Calu3 (cell line): ENCODE results near the gene RRP1. TPM values are rescaled to one million over a fixed set of nuclear protein-coding genes. Genes with fewer than 3 reads are reported as not detected.

Experiments
- BruUV-seq: library from RNA; stranded (reverse); fragments of 400-500 nt; replicated peaks from 2 replicates; lab custom pipeline; 2021; lab: Mats Ljungman, UMichigan
- CTCF ChIA-PET: fragments of 300-600 bp; sonication (Branson Sonifier 250); formaldehyde crosslinking; loops from one replicate; lab custom pipeline; 2022; ENCODE audit warnings: antibody characterized with exemption; lab: Charles Lee
- DNase-seq: peaks from one replicate; pipeline ENCODE4 v3.0.0; 2022
- H3K27ac Mint-ChIP-seq: one replicate; pipeline ENCODE4 v1.8.0; 2022; ENCODE audit warnings: mixed read lengths; ENCODE audit not compliant: unreplicated experiment
- H3K27me3 Mint-ChIP-seq: one replicate; pipeline ENCODE4 v1.8.0; 2022; ENCODE audit warnings: mixed read lengths; ENCODE audit not compliant: unreplicated experiment
- H3K36me3 Mint-ChIP-seq: one replicate; pipeline ENCODE4 v1.8.0; 2022; ENCODE audit warnings: mild to moderate bottlenecking, moderate library complexity, mixed read lengths; ENCODE audit not compliant: insufficient read depth, unreplicated experiment
- H3K4me1 Mint-ChIP-seq: one replicate; pipeline ENCODE4 v1.8.0; 2022; ENCODE audit warnings: mild to moderate bottlenecking, low read depth, mixed read lengths; ENCODE audit not compliant: unreplicated experiment
- H3K4me3 Mint-ChIP-seq: one replicate; pipeline ENCODE4 v1.8.0; 2022; ENCODE audit warnings: mild to moderate bottlenecking, low read depth, moderate library complexity, mixed read lengths; ENCODE audit not compliant: unreplicated experiment
- H3K9me3 Mint-ChIP-seq: one replicate; pipeline ENCODE4 v1.8.0; 2022; ENCODE audit warnings: low read depth, mixed read lengths; ENCODE audit not compliant: unreplicated experiment
- intact Hi-C: fragments of 100-400 bp; cut with micrococcal nuclease; formaldehyde crosslinking; loops from one replicate; pipeline ENCODE4 v1.10.0; 2022; ENCODE audit not compliant: unreplicated experiment
- total RNA-seq: library from RNA; stranded (reverse); gene quantifications from 2 replicates; pipeline ENCODE4 v1.2.3, GENCODE V29; 2022
- TF ChIP-seq, protein P1 (sequence below): fragments of 200-600 bp; IDR thresholded peaks from one replicate; pipeline ENCODE4 v1.8.0; 2022; ENCODE audit warnings: antibody characterized with exemption; ENCODE audit not compliant: unreplicated experiment

The RRP1 gene
- total RNA-seq, 1 experiment from 2014 or later, result 37.2 TPM

GRCh38 chr21:43806017-43806710, 16.8 kb downstream of the RRP1 start:
- DNase-seq, result no peak
- Mint-ChIP-seq H3K4me1 (no peaks in the 10 kb centered on the region), H3K27me3 (no peaks in the 10 kb centered on the region), H3K9me3 (no peaks in the 10 kb centered on the region), H3K36me3 (peaks cover 41% of the 10 kb centered on the region), H3K27ac (no peak overlapping the region), H3K4me3 (no peak overlapping the region)
- BruUV-seq, result no TSS peak
- TF ChIP-seq, protein P1, sequence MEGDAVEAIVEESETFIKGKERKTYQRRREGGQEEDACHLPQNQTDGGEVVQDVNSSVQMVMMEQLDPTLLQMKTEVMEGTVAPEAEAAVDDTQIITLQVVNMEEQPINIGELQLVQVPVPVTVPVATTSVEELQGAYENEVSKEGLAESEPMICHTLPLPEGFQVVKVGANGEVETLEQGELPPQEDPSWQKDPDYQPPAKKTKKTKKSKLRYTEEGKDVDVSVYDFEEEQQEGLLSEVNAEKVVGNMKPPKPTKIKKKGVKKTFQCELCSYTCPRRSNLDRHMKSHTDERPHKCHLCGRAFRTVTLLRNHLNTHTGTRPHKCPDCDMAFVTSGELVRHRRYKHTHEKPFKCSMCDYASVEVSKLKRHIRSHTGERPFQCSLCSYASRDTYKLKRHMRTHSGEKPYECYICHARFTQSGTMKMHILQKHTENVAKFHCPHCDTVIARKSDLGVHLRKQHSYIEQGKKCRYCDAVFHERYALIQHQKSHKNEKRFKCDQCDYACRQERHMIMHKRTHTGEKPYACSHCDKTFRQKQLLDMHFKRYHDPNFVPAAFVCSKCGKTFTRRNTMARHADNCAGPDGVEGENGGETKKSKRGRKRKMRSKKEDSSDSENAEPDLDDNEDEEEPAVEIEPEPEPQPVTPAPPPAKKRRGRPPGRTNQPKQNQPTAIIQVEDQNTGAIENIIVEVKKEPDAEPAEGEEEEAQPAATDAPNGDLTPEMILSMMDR, result no peak
- CTCF ChIA-PET, result no interaction called here
- intact Hi-C loops, result no loop called here

DNA sequence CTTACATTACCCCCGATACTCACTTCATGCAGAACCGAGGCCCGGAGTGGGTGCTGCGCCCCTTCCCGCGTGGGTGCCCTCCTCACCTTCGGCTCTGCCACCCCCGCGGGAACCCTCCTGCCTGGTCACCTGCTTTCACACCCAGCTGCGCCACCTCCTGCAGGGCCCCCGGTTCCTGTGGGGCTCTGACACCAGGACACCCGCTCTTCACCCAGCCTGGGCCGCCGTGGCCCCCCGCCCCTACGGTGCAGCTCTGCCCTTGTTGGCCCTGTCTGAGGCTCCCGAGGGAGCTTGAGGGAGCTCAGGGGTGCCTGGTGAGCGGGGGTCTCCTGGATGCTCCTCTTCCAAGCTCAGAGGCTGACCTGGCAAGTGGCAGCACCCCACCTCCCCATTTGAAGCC, 19.0 kb downstream of the RRP1 start:
- CTCF ChIA-PET, result no interaction called here
- Mint-ChIP-seq H3K9me3 (no peaks in the 10 kb centered on the region), H3K36me3 (peaks cover 21% of the 10 kb centered on the region), H3K4me1 (no peaks in the 10 kb centered on the region), H3K27ac (no peak overlapping the region), H3K27me3 (no peaks in the 10 kb centered on the region), H3K4me3 (no peak overlapping the region)
- TF ChIP-seq, protein P1, result no peak
- no peak for DNase-seq
- intact Hi-C loops, result no loop called here
- no TSS peak for BruUV-seq

DNA sequence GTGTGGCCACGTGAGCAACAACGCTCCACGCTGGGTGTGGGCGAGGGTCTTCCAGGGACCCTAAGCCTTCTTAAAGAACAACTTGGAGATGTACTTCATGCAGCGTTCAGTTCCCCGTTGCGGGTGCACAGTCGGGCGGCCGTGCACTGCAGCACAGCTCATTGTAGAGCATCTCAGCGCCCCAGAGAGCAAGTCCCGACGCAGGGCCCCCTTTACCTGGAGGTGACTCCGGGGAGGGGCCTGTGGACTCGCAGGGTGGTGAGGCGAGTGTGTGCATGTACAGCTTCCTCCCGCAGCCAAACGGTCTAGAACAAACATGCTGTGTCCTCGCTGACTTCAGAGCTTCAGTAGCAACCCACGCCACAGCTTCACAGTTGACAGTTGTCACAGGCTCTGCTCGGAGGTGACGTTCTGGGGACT, 19.5 kb downstream of the RRP1 start:
- intact Hi-C loops, result no loop called here
- Mint-ChIP-seq H3K27ac (no peak overlapping the region), H3K36me3 (peaks cover 21% of the 10 kb centered on the region), H3K4me3 (no peak overlapping the region), H3K27me3 (no peaks in the 10 kb centered on the region), H3K9me3 (no peaks in the 10 kb centered on the region), H3K4me1 (no peaks in the 10 kb centered on the region)
- BruUV-seq, result no TSS peak
- DNase-seq, result no peak
- TF ChIP-seq, protein P1, result no peak
- CTCF ChIA-PET, result no interaction called here

GRCh38 chr21:43809346-43809799, 20.0 kb downstream of the RRP1 start:
- no peak for DNase-seq
- BruUV-seq, result no TSS peak
- intact Hi-C loops, result no loop called here
- no peaks in the 10 kb centered on the region for H3K9me3 Mint-ChIP-seq
- H3K27ac Mint-ChIP-seq, result no peak overlapping the region
- H3K4me1 Mint-ChIP-seq, result peaks cover under 1% of the 10 kb centered on the region
- peaks cover 25% of the 10 kb centered on the region for H3K36me3 Mint-ChIP-seq
- H3K27me3 Mint-ChIP-seq, result no peaks in the 10 kb centered on the region
- TF ChIP-seq, protein P1, result no peak
- CTCF ChIA-PET, result no interaction called here
- H3K4me3 Mint-ChIP-seq, result no peak overlapping the region
